Tibial nerve (tissue), 4 donors: ENCODE measurements around the gene RGS3.

ENCODE experiments used
- EP300 ChIP-seq, 2 donors: sonication (generic); formaldehyde crosslinking; IDR thresholded peaks; one replicate each; pipeline ENCODE4 v1.6.1; 2017; ENCODE audit warnings: antibody characterized with exemption in 2 of 2, mild to moderate bottlenecking in 1 of 2
- POLR2A ChIP-seq, 2 donors: fragments of 450-650 bp; IDR thresholded peaks; one replicate each; pipeline ENCODE4 v1.6.1; 2017; ENCODE audit warnings: antibody characterized with exemption in 2 of 2, mild to moderate bottlenecking in 2 of 2, moderate library complexity in 2 of 2
- TF ChIP-seq, protein P1 (sequence below), 5 experiments: fragments of 200-600 bp in 3 of 5; fragments of 450-650 bp in 2 of 5; sonication (generic) in 3 of 5; IDR thresholded peaks; one replicate each; pipeline ENCODE4 v1.5.1; 2016 to 2019; ENCODE audit warnings: antibody characterized with exemption in 5 of 5, mild to moderate bottlenecking in 3 of 5, moderate library complexity in 2 of 5

GRCh38 chr9:113624721-113625120 is 161.2 kb downstream of the RGS3 start:
- TF ChIP-seq, protein P1, sequence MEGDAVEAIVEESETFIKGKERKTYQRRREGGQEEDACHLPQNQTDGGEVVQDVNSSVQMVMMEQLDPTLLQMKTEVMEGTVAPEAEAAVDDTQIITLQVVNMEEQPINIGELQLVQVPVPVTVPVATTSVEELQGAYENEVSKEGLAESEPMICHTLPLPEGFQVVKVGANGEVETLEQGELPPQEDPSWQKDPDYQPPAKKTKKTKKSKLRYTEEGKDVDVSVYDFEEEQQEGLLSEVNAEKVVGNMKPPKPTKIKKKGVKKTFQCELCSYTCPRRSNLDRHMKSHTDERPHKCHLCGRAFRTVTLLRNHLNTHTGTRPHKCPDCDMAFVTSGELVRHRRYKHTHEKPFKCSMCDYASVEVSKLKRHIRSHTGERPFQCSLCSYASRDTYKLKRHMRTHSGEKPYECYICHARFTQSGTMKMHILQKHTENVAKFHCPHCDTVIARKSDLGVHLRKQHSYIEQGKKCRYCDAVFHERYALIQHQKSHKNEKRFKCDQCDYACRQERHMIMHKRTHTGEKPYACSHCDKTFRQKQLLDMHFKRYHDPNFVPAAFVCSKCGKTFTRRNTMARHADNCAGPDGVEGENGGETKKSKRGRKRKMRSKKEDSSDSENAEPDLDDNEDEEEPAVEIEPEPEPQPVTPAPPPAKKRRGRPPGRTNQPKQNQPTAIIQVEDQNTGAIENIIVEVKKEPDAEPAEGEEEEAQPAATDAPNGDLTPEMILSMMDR (IDR thresholded peaks at IDR 0.05): no peak
- TF ChIP-seq EP300 (IDR thresholded peaks at IDR 0.05): no peak
- no peak for TF ChIP-seq POLR2A (IDR thresholded peaks at IDR 0.05)
